LNCaP clone FGC (cell line): ENCODE results near the gene MARCHF10.

Experiments used
- DNase-seq: peaks from one replicate; pipeline ENCODE4 v3.0.0-alpha.2; 2011; ENCODE audit warnings: low read depth
- H3K4me3 ChIP-seq: 2 replicates; pipeline ENCODE4 v1.5.1; 2011; ENCODE audit warnings: mild to moderate bottlenecking, low read depth, low read length, control low read depth
- TF ChIP-seq, protein P1 (sequence below): IDR thresholded peaks from 2 replicates; pipeline ENCODE4 v1.5.1; 2012; ENCODE audit warnings: mild to moderate bottlenecking; ENCODE audit not compliant: control insufficient read depth, insufficient read depth; ENCODE audit errors: extremely low read depth

The MARCHF10 gene

DNA sequence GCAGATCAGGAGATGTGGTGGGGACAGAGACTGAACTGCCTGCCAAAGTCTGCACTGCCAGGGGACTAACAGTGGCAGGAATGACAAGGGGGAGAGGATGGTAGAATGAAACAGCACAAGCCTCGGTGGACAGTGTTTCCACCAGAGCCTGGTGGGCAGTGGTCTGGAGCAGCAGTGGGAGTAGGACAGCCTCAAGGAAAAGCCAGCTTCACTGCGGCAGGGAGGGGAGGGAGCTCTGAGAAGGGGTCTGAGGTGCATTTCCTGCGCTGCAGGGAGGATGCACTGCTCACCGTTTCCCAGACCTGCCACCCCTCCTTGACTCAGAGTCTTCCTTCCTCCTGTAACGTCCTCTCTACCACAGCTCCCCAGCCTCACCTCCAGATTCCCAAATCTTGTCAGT lies 33.8 kb downstream of the MARCHF10 start:
- TF ChIP-seq, protein P1, sequence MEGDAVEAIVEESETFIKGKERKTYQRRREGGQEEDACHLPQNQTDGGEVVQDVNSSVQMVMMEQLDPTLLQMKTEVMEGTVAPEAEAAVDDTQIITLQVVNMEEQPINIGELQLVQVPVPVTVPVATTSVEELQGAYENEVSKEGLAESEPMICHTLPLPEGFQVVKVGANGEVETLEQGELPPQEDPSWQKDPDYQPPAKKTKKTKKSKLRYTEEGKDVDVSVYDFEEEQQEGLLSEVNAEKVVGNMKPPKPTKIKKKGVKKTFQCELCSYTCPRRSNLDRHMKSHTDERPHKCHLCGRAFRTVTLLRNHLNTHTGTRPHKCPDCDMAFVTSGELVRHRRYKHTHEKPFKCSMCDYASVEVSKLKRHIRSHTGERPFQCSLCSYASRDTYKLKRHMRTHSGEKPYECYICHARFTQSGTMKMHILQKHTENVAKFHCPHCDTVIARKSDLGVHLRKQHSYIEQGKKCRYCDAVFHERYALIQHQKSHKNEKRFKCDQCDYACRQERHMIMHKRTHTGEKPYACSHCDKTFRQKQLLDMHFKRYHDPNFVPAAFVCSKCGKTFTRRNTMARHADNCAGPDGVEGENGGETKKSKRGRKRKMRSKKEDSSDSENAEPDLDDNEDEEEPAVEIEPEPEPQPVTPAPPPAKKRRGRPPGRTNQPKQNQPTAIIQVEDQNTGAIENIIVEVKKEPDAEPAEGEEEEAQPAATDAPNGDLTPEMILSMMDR: no peak
- no peak for DNase-seq
- no peak overlapping the region for H3K4me3 ChIP-seq

DNA sequence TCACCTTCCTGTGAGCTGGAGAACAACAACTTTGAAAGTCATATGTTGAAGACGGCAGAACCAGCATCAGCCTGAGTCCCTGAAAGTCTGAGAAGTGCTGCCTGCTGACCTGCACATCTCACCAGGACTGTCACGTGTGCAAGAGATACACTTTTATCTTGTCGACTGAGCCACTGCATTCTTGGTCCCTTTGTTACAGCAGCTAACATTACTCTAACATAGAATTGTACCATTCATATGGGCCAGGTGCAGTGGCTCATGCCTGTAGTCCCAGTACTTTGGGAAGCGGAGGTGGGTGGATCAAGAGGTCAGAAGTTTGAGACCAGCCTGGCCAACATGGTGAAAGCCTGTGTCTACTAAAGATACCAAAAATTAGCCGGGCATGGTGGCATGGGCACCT lies 40.1 kb downstream of the MARCHF10 start:
- TF ChIP-seq, protein P1: no peak
- DNase-seq: no peak

DNA sequence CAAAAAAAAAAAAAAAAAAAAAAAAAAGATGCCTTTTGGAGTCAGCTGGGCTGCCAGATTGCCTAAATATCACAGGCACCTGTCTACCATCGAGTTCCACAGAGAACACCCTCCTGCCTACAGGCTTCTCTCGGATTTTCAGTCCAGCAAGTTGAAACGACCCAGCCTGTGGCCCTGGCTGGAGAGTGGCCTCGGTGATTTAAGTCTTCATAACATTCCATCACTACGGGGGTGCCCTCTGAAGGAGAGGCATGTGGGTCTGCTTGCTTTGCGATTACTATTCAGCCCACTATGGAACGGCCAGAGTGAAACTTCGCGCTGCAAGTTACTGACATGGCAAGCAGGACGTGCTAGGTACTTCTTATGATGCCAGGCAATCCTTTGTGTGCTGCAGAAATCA lies 42.8 kb downstream of the MARCHF10 start:
- TF ChIP-seq, protein P1: no peak
- no peak overlapping the region for H3K4me3 ChIP-seq
- DNase-seq: no peak

More for the DNA sequence above, 40.1 kb downstream of the MARCHF10 start:
- H3K4me3 ChIP-seq: no peak overlapping the region

DNA sequence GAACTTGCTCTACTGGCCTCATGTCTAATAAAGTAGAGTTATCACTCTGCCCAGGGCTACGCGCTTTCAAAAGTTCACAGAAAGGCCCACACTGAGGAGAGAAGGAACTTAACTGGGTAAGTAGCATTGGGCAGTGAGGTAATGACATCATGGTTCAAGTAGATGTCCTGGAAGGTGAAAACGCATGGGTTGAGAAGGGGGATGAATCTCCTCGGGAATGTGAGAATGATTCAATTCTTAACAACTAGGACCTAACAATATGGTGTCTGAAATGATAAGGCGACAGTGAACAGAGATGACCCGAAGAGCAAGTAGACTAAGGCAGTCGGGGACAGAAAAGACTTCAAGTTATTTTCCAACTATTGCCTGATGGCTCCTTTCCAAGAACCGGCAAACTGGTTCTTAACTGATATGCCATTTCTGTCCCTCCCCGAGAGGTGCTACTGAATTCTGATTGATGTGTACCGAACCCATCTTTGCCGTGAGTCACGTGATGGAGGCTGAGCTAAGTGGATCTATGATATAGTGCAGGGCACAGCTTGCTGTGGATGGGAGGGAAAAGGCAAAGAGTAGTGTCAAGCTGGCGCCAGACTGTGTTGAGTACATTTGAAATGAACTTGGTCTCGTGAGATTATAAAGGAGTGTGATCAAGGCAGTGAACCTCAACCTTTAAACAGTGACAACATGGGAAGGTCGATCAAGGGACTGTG lies 44.1 kb downstream of the MARCHF10 start:
- no peak for DNase-seq
- TF ChIP-seq, protein P1: no peak
- no peak overlapping the region for H3K4me3 ChIP-seq

DNA sequence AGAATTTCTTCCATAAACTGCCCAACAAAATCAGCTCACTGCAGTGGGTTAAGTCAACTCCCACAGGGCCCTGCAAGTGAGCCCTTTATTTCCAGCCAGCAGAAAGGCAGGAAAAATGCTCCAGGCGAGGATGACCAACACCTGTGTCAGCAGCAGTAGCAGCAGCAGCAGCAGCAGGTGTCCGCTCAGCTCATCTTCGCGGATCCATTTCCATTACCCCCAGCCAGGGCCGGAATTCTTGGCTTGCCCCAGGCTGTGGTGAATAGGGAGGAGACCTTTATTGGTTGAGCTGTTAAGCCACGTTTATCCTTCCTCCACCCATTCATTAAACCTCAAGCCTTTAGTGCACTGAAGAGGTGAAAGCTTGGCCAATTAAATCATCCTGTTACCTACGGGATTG lies 46.2 kb downstream of the MARCHF10 start:
- TF ChIP-seq, protein P1: no peak
- no peak overlapping the region for H3K4me3 ChIP-seq
- DNase-seq: no peak

DNA sequence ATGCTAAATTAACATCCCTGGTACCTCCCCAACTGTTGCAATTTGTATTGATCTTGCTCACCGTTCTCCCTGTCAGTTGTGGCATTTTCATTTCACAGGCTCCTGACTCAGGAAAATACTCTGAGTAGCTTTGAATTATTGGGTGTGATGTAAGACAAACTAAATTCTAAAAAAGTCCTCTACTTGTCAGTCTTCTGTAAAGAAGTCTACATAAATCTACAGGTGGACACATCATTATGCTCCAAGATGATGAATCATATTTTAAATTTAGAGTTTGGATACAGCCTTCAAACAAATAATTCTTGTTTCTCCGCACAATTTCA lies 47.2 kb downstream of the MARCHF10 start:
- DNase-seq: no peak
- no peak overlapping the region for H3K4me3 ChIP-seq
- TF ChIP-seq, protein P1: no peak
